HG02938 (cell line): ENCODE results near the gene TMEM41B.
"Not testable (repeated sequence)": the region's sequence is repeated elsewhere in the genome, so short reads cannot be mapped to it uniquely, and the experiment has no call there.

ENCODE experiments used
- ATAC-seq: cut with Tn5 transposase; IDR thresholded peaks from one replicate; pipeline ENCODE4 v1.9.1; 2021; ENCODE audit warnings: mild to moderate bottlenecking, moderate library complexity; ENCODE audit not compliant: unreplicated experiment

TMEM41B gene

GRCh38 chr11:9314291-9315077 is at the start of gene TMEM41B:
TMEM41B (minus strand) TSS chr11:9314593; CDS start chr11:9314441, 152 bp downstream.
- ATAC-seq: peak; percentile 91

DNA sequence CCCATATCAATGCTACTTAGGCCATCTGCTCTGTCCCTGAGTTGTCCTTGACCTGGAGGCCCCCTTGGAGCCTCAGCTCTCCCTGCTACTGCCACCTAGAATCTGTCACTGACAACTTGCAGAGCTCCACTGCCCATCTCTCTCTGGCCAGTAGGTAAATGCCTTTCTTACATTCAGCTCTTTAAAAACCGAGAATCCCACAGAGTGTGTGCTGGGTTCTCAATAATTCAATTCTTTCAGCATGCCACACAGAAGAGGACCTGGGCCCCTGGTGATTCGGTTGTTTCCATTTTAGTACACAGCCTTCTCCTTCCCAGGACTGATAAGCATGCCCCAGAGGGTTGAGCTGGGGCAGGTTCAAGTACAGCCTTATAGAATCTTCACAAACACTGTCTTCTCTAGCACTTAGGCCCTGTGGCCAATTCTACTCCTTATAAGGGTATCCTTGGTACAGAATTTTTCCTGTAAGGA is 48.0 kb upstream of the TMEM41B start:
- ATAC-seq: no peak

GRCh38 chr11:9360862-9361622 is 46.6 kb upstream of the TMEM41B start:
- ATAC-seq: not testable (repeated sequence)

DNA sequence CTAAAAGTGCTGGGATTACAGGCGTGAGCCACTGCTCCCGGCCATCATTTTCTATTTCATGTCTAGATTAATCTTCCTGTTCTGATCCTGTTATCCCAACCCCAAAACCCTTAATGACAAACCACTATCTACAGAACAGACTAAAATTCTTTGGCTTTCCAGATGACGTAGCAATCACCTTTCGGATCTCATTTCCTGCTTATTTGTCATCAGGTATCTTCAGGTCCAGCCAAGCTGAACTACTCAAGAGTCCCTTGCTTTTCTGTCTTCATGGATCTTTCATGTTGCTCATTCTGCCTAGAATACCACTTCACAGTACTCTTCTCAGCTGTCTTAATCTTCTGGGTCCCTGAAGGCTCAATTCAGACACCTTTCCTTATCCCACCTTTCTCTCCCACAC is 42.6 kb upstream of the TMEM41B start:
- no peak for ATAC-seq

GRCh38 chr11:9351321-9351881 is 37.0 kb upstream of the TMEM41B start:
- no peak for ATAC-seq

DNA sequence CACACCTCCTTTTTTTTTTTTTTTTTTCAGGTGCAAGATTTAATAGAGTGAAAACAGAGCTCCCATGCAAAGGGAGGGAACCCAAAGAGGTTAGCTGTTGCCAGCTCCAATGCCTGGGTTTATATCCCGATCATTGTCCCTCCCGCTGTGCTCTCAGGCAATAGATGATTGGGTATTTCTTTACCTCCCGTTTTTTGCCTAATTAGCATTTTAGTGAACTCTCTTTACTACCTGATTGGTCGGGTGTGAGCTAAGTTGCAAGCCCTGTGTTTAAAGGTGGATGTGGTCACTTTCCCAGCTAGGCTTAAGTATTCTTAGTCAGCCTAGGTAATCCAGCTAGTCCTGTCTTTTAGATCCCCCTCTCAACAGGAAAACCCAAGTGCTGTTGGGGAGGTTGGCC is 33.4 kb upstream of the TMEM41B start:
- not testable (repeated sequence) for ATAC-seq

DNA sequence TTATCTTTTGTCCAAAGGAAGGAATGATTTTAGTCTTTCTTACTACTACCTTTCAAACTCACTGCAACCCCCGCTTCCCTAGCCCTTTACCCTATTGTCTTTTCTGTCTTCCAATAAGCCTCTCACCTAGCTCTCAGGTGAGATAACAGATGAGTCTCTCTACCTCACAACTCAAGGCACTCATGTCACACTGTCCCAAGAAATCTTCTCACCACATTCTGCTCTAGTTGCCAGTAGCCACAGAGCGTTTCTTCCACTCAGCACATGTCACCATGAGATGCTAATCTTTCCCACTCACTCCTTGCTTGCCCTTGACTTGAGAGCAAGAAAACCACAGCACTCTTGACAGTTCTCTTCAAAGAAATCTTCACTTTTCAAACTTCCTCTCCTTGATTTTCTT is 32.7 kb upstream of the TMEM41B start:
- no peak for ATAC-seq

DNA sequence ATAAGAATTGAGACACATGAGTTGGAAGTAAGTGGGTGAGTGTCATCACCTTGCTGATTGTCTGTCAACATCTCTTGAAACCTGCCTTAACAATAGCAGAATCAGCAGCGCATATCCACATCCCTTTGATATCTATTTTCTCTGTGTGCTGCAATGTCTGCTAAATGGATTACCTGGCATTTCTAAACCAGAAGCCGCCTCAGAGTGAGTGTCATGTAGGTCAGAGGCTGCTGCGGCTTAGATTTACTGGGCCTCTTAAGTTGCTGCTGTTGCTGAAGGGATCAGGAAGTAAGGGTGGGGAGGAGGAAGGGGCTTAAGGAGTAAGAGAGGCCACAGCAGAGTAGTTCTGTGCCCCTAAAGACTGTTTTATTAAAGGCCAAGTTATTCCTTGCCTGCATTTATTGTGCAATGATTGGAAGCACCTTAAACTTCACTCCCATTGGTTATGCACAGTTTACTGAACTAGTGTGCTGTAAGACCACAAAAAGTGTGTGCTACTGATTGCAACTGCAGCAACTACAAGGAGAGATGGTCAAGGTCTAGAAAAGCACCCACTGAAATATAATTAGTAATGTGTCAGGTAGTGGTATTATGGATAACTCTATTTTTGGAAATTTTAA is 29.8 kb upstream of the TMEM41B start:
- no peak for ATAC-seq

DNA sequence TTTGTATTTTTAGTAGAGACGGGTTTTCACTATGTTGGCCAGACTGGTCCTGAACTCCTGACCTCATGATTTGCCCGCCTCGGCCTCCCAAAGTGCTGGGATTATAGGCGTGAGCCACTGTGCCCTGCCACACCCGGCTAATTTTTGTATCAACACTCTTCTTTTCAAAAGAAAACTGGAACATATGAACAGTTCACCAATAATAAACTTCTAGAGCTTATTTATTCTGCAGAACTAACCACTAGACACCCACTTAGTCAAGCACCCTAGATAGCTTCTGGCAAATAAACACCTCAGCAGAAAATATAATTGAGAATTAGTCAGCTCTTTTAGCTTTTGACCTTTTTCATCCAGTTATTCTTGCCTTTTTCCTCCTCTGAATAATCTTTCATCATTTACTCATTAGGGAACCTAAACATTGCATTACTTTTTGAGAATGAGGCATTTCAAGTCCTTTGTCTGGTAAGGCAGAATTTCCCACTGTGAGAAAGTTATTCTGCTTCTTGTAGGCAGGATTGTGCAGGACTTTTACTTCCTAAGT is 27.3 kb upstream of the TMEM41B start:
- ATAC-seq: no peak

- no peak for ATAC-seq
Measured at GRCh38 chr11:9332655-9333054, 18.3 kb upstream of the TMEM41B start.

- no peak for ATAC-seq
Measured at GRCh38 chr11:9330387-9331384, 16.3 kb upstream of the TMEM41B start.

DNA sequence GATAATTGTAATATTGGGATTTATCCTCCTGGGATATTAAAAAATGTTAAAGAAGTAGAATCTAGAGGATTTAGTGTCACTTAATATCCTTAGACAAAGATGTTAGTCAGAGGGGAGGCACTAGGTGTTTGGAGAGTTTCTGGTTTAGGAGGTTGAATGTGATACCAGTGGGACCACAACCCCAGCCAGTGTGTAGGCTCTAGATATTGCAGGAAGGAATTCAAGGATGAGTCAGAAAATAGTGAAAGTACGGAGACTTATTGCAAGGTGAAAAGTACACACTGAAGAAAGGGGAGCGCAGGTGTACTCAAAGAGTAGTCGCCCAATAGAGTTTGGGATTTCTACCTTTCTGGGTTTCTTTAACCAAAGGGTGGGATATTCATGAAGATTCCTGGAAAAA is 5.7 kb upstream of the TMEM41B start:
- no peak for ATAC-seq

DNA sequence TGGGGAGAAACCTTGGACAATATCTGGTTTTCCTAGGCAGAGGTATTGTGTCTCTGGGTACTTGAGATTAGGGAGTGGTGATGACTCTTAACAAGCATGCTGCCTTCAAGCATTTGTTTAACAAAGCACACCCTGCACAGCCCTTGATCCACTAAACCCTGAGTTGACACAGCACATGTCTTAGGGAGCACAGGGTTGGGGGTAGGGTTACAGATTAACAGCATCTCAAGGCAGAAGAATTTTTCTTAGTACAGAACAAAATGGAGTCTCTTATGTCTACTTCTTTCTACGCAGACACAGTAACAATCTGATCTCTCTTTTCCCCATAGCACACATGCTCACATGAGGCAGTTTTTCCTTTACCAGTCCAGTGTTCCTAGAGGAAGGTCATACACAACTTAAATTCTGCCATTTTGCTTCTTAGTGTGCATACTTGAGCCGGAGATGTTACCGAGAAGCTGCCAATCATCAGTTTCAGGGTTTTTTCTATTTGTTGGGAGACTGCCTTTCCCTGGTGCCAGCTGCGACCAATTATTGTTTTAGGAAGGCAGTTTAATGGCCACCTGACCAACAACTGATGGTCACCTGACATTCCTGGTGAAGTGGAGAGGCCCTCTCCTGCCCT is 5.1 kb upstream of the TMEM41B start:
- ATAC-seq: not testable (repeated sequence)

DNA sequence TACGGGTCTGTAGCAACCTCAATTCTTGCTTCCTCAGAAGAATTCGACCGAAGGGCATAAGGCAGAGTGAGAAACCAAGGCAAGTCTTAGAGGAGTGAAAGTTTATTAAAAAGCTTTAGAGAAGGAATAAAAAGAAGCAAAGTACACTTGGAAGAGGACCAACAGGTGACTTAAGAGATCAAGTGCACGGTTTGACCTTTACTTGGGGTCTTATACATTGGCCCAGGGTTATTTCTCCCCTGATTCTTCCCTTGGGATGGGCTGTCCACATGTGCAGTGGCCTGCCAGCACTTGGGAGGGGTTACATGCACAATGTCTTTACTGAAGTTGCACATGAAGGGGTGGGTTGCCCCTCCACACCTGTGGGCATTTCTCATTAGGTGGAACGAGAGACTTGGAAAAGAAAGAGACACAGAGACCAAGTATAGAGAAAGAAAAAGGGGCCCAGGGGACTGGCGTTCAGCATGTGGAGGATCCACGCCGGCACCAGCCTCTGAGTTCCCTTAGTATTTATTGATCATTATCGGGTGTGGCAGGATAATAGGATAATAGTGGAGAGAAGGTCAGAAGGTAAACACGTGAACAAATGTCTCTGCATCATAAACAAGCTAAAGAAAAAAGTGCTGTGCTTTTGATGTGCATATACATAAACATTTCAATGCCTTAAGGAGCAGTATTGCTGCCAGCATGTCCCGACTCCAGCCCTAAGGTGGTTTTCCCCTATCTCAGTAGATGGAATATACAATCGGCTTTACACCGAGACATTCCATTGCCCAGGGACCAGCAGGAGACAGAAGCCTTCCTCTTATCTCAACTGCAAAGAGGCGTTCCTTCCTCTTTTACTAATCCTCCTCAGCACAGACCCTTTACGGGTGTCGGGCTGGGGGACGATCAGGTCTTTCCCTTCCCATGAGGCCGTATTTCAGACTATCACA is 4.3 kb upstream of the TMEM41B start:
- not testable (repeated sequence) for ATAC-seq

DNA sequence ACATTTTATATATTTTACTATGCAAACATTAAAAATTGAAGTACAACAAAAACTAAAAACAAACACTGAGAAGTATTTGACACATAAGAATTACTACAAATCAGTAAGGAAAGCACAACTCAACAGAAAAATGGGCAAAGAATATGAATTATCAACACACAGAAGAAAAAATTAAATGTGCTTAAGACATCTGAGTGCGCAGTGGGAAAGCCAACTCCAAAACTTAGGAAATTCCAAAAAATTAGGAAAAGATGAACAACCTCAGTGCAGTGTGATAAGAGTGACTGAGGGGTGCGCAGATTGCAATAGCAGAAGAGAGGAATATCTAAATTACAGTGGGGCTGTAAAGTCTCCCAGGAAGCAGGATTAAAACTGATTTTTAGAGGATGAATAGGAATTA is 1.9 kb upstream of the TMEM41B start:
- ATAC-seq: no peak

GRCh38 chr11:9315078-9315688 is 790 bp upstream of the TMEM41B start:
- no peak for ATAC-seq

GRCh38 chr11:9313648-9314290 is 624 bp downstream of the TMEM41B start:
- ATAC-seq: peak; percentile 18
